HL-60/S4 treated with retinoic acid at 250 ng/mL for 4 days and 3 days (cell line): ENCODE measurements around the gene NCAPD2.
"Not testable (repeated sequence)": the region's sequence is repeated elsewhere in the genome, so short reads cannot be mapped to it uniquely, and the experiment has no call there.

Experiments
- in situ Hi-C: fragments of 300-500 bp; cut with MboI; formaldehyde crosslinking; loops from 2 replicates; pipeline ENCODE4 v1.7.0; 2022; ENCODE audit warnings: low sequenced_read_pairs

NCAPD2 gene

DNA sequence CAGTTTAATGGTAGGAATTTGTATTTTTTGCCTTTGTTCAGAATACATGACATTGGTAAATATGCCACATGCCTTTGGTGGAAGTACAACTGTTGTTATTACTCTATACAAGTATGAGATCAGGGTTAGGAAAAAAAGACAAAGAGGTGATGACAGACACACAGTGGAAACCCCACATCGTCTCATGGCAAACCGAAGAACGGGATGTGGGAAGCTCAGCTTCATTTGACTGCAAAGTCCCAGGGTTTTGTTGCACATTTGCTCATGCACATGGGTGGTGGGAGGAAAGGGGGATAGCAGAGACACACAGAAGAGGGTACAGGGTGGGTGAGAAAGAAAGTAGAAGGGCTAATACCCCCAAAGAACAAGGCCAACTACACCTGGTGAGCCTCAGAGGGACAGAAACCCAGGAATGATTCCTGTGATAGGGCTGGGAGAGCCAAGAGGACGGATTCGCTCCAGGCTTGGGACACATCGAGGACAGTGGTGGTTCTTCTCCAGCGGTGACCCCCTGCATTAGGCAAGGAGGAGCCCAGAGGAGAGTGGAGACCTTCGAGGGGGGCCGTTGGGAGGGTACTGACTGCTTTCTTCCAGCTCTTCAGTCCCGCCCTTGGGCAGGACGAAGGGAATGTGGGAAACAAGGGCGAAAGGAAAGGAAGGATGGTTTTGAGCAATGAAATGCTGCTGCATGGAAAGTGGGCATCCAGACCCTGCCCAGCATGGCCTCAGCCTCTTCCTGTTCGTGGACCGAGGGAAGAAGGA is 31.5 kb upstream of the NCAPD2 start:
- in situ Hi-C loops: no loop called here

DNA sequence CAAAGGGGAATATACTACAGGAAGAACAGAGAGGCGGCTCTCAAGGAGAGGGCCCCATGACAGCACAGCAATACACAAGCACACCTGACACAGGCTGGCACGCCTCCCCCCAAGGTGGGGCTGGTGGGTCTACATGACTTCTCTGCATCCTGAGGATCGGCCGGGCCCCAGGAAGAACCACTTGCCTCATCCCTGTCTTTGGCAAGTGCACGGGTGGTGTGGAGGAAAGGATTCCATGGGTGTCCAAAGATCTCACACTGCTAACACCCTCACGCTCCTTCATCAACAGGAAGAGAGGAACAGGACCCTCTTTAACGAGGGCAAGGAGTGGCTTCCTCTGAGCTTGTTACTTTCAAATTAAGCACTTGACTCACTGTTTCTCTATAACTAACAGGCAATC is 30.7 kb upstream of the NCAPD2 start:
- in situ Hi-C loops: no loop called here

DNA sequence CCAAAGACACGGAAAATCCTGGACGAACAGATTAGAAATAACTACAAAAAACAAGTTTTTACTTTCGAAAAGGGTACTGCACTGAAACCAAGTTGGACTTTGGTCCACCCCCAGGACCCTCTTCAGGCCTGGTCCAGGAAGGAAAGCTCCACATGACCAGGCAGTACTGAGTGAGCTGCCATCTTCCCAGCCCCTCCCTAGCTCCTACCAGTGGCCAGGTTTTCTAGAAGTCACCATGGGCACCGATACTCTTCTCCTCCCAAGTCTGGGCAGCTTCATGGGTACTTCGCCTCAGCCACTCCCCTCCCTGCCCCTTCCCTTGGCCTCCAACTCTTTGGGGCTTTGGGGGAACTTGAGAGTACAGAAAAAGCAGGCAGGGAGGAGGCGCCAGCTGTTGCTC is 30.0 kb upstream of the NCAPD2 start:
- in situ Hi-C loops: no loop called here

DNA sequence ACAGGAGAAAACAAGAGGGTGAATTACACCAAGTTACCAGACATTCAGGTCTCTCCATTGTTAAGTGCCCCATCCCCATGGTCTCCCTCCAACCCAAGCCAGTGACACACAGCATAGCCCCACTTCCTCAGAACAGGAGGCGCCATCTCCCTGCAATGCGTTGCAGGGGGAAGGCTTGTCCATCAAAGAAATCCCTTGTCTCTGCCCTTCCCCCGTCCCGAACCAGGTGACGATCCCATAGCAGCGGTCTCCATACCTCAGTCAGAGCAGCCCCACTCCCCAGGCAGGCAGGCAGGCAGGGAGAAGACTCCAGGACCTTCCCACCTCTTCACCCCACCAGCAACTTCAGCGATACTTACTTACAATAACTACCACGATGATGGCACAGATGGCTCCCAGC is 29.4 kb upstream of the NCAPD2 start:
- in situ Hi-C loops: no loop called here

DNA sequence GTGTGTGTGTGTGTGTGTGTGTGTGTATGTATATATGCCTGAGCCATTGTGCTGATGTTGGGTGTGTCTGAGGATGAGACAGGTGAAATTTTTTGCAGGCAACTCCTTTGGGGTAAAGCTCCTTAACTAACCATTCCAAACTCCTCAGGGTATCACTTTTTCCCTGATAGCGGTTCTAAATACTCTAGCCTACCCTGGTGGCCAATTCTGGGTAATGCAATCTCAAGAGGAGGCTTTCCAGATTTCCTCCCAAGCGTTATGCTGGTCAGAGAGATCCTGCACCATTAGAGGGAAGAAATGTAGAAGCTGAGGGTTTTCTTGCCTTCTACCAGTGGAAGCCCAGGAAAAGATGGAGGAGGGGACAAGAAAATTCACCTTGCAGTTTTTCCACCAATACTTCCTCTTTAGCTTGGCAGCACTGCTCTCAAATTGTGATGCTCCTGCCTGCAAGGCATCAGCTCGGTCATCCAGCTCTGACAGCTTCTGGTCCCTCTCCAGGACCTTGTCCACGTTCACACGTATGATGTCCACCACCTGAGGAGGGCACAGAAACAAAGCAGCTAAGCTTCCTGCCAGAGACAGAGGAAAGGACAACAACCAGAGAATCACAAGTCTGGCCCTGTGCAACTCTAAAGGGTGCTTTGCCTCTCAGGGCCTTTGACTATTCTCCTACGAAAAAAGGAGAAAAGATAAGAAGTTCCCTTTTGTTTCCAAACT is 28.3 kb upstream of the NCAPD2 start:
- in situ Hi-C loops: no loop called here

DNA sequence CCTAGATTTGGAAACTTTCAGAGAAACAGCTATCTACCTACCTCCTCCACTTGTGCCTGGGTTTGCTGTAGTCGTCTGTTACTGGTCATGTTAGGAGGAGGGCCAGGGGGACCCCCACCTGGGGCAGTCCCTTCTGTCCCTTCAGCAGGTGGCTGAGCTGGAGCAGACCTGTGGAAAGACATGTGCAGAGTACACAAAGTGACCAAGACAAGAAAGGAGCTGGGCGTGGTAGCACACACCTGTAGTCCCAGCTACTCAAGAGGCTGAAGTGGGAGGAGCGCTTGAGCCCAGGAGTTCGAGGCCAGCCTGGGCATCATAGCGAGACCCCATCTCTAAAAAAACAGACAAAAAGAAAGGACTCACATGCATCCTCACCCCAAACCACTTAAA is 27.7 kb upstream of the NCAPD2 start:
- in situ Hi-C loops: no loop called here

DNA sequence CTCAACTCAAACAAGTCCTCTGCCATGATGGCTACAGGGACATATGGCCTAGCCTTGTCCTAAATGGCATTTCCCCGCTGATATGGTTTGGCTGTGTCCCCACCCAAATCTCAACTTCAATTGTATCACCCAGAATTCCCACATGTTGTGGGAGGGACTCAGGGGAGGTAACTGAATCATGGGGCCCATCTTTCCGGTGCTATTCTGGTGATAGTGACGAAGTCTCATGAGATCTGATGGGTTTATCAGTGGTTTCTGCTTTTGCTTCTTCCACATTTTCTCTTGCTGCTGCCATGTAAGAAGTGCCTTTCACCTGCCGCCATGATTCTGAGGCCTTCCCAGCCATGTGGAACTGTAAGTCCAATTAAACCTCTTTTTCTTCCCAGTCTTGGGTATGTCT is 27.2 kb upstream of the NCAPD2 start:
- in situ Hi-C loops: not testable (repeated sequence)

DNA sequence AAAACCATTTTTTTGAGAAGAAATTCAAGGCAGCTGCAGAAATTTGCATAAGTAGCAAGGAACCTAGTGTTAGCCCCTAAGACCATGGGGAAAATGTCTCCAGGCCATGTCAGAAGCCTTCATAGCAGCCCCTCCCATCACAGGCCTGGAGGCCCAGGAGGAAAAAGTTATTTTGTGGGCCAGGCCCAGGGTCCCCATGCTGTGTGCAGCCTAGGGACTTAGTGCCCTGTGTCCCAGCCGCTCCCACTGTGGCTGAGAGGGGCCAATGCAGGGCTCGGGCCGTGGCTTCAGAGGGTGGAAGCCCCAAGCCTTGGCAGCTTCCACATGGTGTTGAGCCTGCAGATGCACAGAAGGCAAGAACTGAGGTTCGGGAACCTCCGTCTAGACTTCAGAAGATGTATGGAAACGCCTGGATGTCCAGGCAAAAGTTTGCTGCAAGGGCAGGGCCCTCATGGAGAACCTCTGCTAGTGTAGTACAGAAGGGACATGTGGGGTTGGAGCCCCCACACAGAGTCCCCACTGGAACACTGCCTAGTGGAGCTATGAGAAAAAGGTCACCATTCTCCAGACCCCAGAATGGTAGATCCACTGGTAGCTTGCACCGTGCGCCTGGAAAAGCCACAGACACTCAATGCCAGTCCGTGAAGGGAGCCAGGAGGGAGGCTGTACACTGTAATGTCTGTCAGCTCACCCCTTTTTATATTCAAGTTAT is 26.2 kb upstream of the NCAPD2 start:
- in situ Hi-C loops: not testable (repeated sequence)

DNA sequence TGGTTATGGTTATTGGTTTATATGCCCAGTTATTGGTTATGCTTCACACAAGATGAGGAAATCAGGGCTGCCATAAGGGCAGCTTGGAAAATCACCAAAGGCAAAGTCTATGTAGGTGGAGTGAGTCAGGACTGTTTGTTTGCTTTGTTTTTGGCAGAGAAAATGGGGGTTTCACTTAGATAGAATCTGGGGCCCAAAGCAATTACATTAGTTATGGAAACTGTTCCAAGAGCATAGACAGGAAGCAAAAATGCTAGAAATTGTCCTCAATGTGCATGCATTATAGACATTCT is 25.7 kb upstream of the NCAPD2 start:
- in situ Hi-C loops: no loop called here

DNA sequence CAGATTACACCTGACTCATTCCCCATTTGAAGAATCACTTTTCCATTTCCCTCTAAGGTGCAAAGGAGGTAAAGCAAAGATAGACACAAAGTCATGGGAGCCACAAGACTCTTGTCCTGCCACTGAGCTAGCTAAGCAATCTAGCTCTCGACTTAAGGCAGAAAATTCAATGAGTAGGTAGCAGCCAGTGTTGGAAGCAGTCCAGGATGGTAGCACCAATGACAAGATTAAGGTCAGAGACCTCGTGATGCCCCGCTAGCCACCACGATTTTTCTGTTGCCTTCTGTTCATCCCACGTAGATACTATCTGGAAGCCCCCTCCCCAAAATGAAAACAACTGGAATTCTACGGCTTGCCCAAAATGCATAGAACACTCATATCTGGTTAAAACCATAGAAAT is 24.8 kb upstream of the NCAPD2 start:
- in situ Hi-C loops: no loop called here

DNA sequence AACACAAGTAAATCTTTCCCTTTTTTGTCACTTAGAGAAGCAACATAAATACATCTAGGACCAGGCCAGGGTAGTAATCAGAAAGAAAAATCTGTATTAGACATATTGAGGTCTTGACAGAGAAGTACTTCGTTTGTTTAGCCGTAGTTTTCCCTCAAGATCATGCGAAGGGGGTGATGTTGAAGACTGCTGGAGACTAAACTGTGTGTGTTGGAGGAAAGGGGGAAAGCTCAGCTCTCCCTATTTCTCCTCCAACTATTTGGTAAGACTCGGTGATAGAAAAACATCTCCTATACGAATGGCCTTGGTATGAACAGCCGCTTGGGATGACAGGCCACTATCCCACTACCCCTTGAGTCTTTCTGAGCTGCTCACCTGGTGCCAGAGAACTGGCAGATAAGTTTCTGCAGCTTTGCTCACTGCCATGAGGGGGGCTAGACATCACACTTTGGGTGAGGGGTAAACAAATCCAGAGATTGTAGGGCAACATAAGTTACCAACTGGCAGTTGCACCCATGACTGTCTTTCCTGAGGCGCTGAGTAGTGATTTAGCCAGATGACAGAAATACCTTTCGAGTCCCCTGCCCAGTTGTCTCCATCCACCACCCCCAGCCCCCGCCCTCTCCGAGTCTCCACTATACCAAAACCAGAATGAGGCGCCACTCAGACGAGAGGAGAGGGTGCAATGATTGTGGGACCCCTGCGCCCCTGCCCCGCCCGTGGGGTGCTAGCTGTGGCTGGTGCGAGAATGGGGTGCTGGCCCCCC is 24.1 kb upstream of the NCAPD2 start:
- in situ Hi-C loops: no loop called here

DNA sequence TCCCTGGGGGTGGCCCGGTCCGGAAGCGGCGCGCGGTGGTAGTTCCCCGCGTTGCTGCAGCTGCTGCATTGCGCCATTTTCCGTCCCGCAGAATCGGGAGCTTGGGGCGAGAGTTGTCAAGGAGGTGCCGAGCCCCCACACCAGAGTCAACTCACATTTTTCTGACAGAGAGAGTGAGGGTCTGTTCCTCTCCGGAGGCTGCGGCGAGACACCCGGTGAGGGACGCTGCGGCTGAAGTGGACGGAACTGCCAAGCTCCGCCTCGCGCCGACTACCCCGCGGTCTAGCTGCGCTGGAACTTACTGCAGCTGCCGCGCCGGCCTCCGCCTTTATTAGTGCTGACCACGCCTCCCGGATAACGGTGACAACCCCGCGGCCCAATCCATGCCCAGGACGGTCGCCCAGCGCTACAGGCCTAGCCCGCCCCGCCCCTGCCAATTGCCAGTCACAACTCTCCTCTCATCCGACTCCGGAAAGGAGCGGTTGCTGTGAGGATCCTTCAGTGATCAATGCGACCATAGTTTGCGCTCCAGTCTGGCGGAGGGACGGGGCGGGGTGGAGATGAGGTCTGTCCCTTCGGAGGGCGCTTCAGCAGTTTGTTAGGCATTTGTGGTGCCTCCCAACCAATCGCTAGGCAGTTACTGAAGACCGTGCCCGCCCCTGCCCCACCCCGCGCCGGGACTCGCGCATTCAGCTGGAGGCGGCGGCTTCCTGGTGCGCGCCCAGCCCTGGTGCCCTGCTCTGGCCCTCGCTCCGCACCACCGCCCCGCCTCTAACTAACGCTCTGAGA is 23.3 kb upstream of the NCAPD2 start, which contains the start of gene VAMP1:
TSS of gene VAMP1 (minus strand) at position 303 of the 789 bp plus-strand sequence. CDS start at position 157, 146 bp downstream.
- in situ Hi-C loops: no loop called here

DNA sequence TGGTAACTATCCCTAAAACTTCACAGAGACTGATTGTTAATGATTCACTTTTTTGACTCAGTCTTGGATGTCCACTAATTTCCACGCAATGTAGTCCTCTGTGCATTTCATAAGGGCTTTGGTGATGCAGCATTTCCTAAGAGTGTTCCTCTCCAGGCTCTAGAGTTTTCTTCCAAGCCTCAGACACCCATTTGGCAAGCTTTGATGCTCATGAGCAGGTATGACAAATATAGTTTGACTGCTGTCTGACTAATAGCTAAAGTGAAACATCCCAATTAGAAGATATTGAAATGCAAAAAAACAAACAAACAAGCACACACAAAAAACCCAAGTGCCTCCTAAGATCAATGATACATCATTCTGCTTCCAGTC is 21.9 kb upstream of the NCAPD2 start:
- in situ Hi-C loops: no loop called here

DNA sequence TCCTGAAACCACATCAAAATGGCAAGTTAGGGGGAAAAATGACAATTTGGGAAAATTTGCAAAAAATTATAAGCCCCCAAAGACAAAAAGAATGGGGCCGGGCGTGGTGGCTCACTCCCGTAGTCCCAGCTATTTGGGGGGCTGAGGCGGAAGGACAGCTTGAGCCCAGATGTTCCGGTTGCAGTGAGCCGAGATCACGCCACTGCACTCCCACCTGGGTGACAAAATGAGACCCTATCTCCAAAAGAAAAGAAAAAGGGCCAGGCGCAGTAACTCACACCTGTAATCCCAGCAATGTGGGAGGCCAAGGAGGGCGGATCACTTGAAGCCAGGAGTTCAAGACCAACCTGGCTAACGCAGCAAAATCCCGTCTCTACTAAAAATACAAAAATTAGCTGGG is 21.4 kb upstream of the NCAPD2 start:
- in situ Hi-C loops: no loop called here

DNA sequence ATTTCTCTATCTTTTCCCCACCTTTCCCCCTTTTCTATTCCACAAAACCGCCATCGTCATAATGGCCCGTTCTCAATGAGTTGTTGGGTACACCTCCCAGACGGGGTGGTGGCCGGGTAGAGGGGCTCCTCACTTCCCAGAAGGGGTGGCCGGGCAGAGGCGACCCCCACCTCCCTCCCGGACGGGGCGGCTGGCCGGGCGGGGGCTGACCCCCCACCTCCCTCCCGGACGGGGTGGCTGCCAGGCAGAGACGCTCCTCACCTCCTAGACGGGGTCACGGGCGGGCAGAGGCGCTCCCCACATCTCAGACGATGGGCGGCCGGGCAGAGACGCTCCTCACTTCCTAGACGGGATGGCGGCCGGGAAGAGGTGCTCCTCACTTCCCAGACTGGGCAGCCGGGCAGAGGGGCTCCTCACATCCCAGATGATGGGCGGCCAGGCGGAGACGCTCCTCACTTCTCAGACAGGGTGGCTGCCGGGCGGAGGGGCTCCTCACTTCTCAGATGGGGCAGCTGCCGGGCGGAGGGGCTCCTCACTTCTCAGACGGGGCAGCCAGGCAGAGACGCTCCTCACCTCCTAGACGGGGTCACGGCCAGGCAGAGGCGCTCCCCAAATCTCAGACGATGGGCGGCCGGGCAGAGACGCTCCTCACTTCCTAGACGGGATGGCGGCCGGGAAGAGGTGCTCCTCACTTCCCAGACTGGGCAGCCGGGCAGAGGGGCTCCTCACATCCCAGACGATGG is 18.5 kb upstream of the NCAPD2 start:
- in situ Hi-C loops: not testable (repeated sequence)

DNA sequence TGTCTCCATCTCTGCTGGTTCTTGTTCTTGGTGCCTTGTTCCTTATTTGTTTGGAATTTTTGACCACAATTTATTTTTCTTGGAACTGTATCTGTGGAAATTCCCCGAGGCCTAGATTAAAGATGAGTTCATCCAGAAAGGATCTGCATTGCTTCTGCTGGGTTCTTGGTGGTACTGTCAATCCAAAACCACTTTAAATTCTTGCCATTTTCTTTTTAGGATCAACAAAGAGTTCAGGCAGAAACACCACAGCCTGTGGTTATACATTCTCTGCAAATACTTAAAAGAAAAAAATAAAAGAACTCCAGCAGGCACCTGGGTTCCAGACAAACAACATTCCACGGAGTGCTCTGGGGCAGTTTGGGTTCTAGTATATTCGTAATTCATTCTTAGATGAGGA is 17.4 kb upstream of the NCAPD2 start:
- in situ Hi-C loops: no loop called here

DNA sequence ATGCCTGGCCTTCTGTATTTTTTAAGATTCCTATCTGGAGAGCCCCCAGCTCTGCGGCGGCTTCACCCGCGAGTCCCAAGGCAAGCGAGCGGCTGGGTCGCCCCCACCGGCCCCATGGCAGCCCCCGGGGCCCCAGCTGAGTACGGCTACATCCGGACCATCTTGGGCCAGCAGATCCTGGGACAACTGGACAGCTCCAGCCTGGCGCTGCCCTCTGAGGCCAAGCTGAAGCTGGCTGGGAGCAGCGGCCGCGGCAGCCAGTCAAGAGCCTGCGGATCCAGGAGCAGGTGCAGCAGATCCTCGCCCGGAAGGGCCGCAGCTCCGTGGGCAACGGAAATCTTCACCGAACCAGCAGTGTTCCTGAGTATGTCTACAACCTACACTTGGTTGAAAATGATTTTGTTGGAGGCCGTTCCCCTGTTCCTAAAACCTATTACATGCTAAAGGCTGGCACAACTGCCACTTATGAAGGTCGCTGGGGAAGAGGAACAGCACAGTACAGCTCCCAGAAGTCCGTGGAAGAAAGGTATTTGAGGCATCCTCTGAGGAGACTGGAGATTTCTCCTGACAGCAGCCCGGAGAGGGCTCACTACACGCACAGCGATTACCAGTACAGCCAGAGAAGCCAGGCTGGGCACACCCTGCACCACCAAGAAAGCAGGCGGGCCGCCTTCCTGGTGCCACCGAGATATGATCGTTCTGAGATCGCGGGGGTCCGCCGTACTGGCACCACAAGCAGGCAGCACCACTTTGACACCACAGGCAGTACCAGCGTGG is 16.1 kb upstream of the NCAPD2 start:
- in situ Hi-C loops: not testable (repeated sequence)

DNA sequence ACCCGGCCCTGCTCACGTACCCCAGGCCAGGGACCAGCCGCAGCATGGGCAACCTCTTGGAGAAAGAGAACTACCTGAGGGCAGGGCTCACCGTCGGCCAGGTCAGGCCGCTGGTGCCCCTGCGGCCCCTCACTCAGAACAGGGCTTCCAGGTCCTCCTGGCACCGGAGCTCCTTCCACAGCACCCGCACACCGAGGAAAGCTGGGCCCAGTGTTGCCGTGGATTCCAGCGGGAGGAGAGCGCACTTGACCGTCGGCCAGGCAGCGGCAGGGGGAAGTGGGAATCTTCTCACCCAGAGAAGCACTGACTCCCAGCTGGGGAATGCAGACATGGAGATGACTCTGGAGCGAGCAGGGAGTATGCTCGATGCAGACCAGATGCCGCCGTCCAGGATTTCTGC is 15.5 kb upstream of the NCAPD2 start:
- in situ Hi-C loops: no loop called here

DNA sequence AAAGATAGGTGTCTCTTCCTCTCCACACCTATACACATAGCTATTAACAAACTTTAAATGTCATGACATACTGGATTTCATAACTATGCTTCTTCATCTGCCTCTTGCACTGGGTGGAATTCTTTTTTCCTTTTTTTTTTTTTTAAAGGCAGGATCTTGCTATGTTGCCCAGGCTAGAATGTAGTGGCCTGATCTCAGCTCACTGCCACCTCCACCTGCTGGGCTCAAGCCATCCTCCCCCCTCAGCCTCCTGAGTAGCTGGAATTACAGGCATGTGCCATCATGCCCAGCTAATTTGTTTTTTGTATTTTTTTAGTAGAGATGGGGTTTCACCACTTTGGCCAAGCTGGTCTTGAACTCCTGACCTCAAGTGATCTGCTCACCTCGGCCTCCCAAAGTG is 5.7 kb upstream of the NCAPD2 start:
- in situ Hi-C loops: no loop called here
